Liver (tissue), 3 donors: ENCODE measurements around the gene PCDHGA9.

ENCODE experiments used
- CTCF ChIP-seq: fragments of 150-350 bp; IDR thresholded peaks from 2 replicates; pipeline ENCODE4 v1.5.1; 2017; ENCODE audit warnings: improper control_type of control experiment, low read depth, low read length; ENCODE audit not compliant: missing input control
- MAX ChIP-seq: IDR thresholded peaks from 2 replicates; pipeline ENCODE4 v1.6.1; 2016; ENCODE audit warnings: antibody characterized with exemption
- RAD21 ChIP-seq, 2 donors: IDR thresholded peaks; 2 replicates each; pipeline ENCODE4 v1.6.1; 2016; ENCODE audit warnings: antibody characterized with exemption in 2 of 2, mild to moderate bottlenecking in 2 of 2
- TAF1 ChIP-seq: conservative IDR thresholded peaks from 2 replicates; pipeline ENCODE4 v1.6.1; 2016; ENCODE audit warnings: antibody characterized with exemption, mild to moderate bottlenecking
- YY1 ChIP-seq: IDR thresholded peaks from 2 replicates; pipeline ENCODE4 v1.6.1; 2016; ENCODE audit warnings: antibody characterized with exemption, mild to moderate bottlenecking
- donor health status: healthy.
- donor health status: healthy.

GRCh38 chr5:141360685-141361084 is 41.9 kb upstream of the PCDHGA9 start:
- TF ChIP-seq RAD21 (IDR thresholded peaks at IDR 0.05) (no peak), CTCF (no peak), MAX (no peak), TAF1 (no peak), YY1 (no peak)
